Brain microvascular endothelial cell (primary cell): ENCODE data around the gene MTG1.

Source experiments
- DNase-seq: peaks from one replicate; pipeline ENCODE4 v3.0.0-alpha.2; 2020
- H3K27ac ChIP-seq: fragments of 250-450 bp; sonication (Bioruptor Pico); 2 replicates; pipeline ENCODE4 v1.5.1; 2020; ENCODE audit warnings: mild to moderate bottlenecking, moderate library complexity
- H3K27me3 ChIP-seq: fragments of 250-450 bp; sonication (Bioruptor Pico); replicated peaks from 2 replicates; pipeline ENCODE4 v1.5.1; 2020; ENCODE audit warnings: mild to moderate bottlenecking
- H3K36me3 ChIP-seq: fragments of 250-450 bp; sonication (Bioruptor Pico); replicated peaks from 2 replicates; pipeline ENCODE4 v1.5.1; 2020; ENCODE audit warnings: mild to moderate bottlenecking
- H3K4me3 ChIP-seq: 2 replicates; pipeline ENCODE4 v1.5.1; 2011; ENCODE audit warnings: low read depth, mild to moderate bottlenecking, control low read depth, low read length, moderate library complexity
- in situ Hi-C: cut with HindIII; loops from 2 replicates; pipeline ENCODE4 v1.10.0; 2017; ENCODE audit warnings: low sequenced_read_pairs, low pct_ligation_motif_present
- TF ChIP-seq, protein P1 (sequence below): IDR thresholded peaks from 2 replicates; pipeline ENCODE4 v1.5.1; 2011; ENCODE audit warnings: low read depth, mild to moderate bottlenecking, moderate library complexity, low read length, control low read depth, inconsistent platforms; ENCODE audit errors: missing control alignments

Gene MTG1

DNA sequence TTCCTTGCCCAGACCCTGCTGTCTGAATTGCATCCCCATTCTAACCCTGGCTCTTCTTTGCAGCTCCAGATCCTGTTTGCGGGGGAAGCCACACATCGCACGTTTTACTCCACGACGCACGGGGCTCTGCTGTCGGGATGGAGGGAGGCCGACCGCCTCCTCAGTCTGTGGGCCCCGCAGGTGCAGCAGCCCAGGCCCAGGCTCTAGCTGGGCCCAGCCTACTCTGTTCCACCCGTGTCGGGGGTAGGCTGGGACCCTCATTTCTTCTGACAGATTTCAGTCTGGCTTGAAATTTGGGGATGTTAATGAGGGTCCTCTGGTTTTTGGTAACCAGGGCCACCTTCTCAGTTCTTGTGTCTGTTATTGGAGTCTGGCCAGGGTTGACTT is 2.7 kb upstream of the MTG1 start:
- Histone ChIP-seq H3K4me3 (no peak overlapping the region), H3K27ac (no peak overlapping the region), H3K27me3 (no peaks in the 10 kb centered on the region), H3K36me3 (peaks cover 3% of the 10 kb centered on the region)
- in situ Hi-C loops: no loop called here
- TF ChIP-seq, protein P1, sequence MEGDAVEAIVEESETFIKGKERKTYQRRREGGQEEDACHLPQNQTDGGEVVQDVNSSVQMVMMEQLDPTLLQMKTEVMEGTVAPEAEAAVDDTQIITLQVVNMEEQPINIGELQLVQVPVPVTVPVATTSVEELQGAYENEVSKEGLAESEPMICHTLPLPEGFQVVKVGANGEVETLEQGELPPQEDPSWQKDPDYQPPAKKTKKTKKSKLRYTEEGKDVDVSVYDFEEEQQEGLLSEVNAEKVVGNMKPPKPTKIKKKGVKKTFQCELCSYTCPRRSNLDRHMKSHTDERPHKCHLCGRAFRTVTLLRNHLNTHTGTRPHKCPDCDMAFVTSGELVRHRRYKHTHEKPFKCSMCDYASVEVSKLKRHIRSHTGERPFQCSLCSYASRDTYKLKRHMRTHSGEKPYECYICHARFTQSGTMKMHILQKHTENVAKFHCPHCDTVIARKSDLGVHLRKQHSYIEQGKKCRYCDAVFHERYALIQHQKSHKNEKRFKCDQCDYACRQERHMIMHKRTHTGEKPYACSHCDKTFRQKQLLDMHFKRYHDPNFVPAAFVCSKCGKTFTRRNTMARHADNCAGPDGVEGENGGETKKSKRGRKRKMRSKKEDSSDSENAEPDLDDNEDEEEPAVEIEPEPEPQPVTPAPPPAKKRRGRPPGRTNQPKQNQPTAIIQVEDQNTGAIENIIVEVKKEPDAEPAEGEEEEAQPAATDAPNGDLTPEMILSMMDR: no peak
- DNase-seq: no peak

DNA sequence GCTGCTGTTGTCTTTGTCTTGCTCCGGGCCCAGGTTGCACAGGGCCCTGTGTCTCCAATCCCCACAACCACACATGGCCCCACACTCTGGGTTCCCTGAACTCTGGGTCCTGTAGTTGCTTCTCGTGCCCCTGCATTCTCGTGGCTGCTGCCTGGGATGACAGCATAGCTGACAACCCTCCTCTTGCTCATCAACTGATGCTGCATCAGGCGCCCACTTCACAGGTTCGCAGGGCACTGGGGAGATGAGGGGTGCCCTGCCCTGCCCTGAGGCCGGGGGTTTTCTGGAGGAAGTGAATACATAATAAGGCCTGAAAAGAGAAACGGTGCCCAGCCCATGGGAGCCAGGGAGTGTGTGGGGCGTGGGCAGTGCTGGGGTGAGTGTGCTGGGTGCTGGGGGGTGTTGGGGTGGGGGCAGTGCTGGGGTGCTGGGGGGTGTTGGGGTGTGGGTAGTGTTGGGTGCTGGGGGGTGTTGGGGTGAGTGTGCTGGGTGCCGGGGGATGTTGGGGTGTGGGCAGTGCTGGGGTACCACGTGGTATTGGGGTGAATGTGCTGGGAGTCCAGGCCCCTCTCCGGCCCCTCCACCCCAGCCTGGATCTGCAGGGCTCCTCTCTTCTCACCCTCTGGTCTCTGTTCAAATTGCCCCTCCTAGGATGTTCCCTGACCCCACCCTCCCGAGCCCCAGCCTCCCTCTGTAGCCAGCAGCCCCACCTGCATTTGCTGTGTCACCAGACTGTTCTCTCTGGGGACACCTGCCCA is 2.0 kb upstream of the MTG1 start:
- H3K27ac ChIP-seq: no peak overlapping the region

DNA sequence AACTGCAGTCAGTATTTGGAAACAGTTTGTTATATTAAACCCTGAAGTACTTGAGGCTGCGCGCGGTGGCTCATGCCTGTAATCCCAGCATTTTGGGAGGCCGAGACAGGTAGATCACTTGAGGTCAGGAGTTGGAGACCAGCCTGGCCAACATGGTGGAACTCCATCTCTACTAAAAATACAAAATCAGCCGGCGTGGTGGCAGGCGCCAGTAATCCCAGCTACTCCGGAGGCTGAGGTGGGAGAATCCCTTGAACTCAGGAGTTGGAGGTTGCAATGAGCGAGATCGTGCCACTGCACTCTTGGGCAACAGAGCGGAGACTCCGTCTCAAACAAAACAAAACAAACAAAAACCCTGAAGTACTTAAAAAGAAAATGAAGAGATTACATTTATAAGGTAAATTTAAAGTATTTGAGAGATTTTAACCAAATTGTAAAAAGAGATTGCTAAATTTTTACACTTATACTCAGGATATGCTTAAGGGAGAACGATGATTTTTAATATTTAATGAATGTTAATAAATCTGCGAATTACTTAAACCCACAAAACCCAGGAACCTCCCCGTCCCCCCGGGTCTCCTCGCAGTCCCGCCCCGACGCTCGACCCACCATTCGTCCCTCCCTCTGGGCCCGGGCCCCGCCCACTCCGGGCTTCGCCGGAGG is 425 bp upstream of the MTG1 start:
- TF ChIP-seq, protein P1: no peak
- H3K27me3 ChIP-seq: no peaks in the 10 kb centered on the region
- no peak for DNase-seq
- no peak overlapping the region for H3K27ac ChIP-seq
- in situ Hi-C loops: no loop called here
- peaks cover 13% of the 10 kb centered on the region for H3K36me3 ChIP-seq
- peak overlapping the region; percentile 87 for H3K4me3 ChIP-seq

More for the DNA sequence above, 2.0 kb upstream of the MTG1 start:
- in situ Hi-C loops: no loop called here
- TF ChIP-seq, protein P1: no peak
- no peak for DNase-seq
- Histone ChIP-seq H3K4me3 (no peak overlapping the region), H3K27me3 (no peaks in the 10 kb centered on the region), H3K36me3 (peaks cover 5% of the 10 kb centered on the region)

DNA sequence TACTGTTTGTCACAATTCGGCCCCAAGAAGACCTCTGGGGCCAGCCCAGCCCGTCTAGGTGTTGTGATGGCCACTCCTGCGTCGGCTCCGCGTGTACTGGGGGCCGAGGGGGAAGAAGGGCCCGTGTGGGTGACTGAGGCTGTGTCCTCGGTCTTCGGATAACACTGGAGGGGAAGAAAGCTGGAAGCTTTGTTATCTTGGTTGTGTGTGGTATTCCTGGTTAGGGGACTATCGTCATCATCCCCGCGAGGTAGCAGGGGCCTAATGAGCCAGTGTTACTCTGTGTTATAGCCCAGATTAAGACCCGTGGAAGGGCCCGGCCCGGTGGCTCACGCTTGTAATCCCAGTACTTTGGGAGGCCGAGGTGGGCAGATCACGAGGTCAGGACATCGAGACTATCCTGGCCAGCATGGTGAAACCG is 854 bp downstream of the MTG1 start:
- Histone ChIP-seq H3K4me3 (peak overlapping the region; percentile 87), H3K27me3 (no peaks in the 10 kb centered on the region), H3K27ac (peak overlapping the region; percentile 36), H3K36me3 (peaks cover 26% of the 10 kb centered on the region)
- in situ Hi-C loops: no loop called here
- no peak for DNase-seq
- TF ChIP-seq, protein P1: no peak

DNA sequence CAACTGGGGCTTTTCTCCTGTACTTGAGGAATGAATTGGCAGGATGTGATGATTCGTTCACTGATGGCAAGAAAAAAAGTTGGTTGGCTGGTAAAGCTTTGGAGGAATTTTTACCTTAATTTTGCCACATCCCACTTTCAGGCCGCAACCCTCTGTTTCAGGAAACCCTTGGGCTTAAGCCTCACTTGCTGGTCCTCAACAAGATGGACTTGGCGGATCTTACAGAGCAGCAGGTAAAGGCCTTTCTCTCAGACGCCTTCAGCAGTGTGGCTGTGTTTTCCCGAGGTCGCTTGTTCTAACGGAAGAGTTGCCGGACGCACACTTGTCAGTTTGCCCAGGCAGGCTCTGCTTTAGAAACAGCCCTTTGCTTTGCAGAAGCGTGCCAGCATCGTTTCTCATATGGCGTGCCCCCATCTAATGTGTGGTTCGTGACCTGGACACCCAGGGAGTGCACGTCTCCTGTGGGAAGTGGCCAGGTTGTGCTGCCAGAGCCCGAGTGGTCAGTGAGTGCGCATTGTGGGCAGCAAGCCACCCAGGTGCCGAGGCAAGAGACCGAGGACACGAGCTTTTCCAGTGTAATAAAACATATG is 2.2 kb downstream of the MTG1 start:
- in situ Hi-C loops: no loop called here
- Histone ChIP-seq H3K4me3 (no peak overlapping the region), H3K27ac (no peak overlapping the region), H3K36me3 (peaks cover 33% of the 10 kb centered on the region), H3K27me3 (no peaks in the 10 kb centered on the region)
- TF ChIP-seq, protein P1: no peak
- no peak for DNase-seq
